PFSK-1 (cell line): Measurements from ENCODE around the gene CTU2.

ENCODE experiments used
- POLR2AphosphoS5 ChIP-seq: IDR thresholded peaks from 2 replicates; pipeline ENCODE4 v1.6.1; 2012; ENCODE audit warnings: low read depth, mild to moderate bottlenecking, control low read depth, low read length, moderate library complexity
- REST ChIP-seq, 2 experiments: IDR thresholded peaks; 2 replicates each; pipeline versions ENCODE4 v1.6.1 to v1.8.0; 2011 to 2012; ENCODE audit warnings: low read depth in 2 of 2, low read length in 2 of 2, control low read depth in 1 of 2, inconsistent platforms in 1 of 2, mild to moderate bottlenecking in 1 of 2, moderate library complexity in 1 of 2; ENCODE audit not compliant: insufficient read depth in 1 of 2
- TAF1 ChIP-seq: IDR thresholded peaks from 2 replicates; pipeline ENCODE4 v1.6.1; 2012; ENCODE audit warnings: low read length, control low read depth, borderline replicate concordance; ENCODE audit not compliant: insufficient read depth

GRCh38 chr16:88723911-88724310 lies 17.6 kb downstream of the CTU2 start:
- TF ChIP-seq POLR2AphosphoS5 = no peak
- no peak for TF ChIP-seq TAF1
- TF ChIP-seq REST (IDR thresholded peaks at IDR 0.05; ENCODE audit: insufficient read depth in 1 of 2, low read depth in 2 of 2, low read length in 2 of 2) = no peak
